NCI-H2029 treated with DMSO at 0.1 percent for 48 hours (cell line): Measurements from ENCODE around the gene ABCG8.
"Not testable (repeated sequence)": the region's sequence is repeated elsewhere in the genome, so short reads cannot be mapped to it uniquely, and the experiment has no call there.

Experiments used
- DNase-seq: peaks from one replicate; lab custom pipeline; 2025; lab: John Stamatoyannopoulos, UW

Gene ABCG8

DNA sequence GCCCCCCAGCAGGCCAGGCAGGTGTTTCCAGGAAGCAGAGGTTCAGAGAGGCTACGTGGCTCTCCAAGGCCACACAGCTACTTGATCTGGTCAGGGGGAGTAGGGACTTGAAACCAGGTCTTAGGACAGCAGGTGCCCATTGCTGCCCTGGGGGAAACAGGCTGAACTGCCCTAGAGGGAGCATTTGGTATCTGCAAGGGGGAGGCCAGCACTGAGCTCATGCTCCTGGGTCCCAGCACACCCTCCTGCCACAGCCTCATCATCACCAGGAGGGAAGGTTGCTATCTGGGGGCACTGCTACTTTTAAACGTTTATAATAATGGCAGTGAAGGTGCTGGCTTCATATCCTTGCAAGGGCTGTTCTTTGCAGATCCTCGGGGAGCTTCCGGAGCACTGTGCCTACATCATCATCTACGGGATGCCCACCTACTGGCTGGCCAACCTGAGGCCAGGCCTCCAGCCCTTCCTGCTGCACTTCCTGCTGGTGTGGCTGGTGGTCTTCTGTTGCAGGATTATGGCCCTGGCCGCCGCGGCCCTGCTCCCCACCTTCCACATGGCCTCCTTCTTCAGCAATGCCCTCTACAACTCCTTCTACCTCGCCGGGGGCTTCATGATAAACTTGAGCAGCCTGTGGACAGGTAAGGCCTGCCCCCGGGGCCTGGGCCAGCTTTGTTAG, 36.1 kb downstream of the ABCG8 start:
- no peak for DNase-seq

DNA sequence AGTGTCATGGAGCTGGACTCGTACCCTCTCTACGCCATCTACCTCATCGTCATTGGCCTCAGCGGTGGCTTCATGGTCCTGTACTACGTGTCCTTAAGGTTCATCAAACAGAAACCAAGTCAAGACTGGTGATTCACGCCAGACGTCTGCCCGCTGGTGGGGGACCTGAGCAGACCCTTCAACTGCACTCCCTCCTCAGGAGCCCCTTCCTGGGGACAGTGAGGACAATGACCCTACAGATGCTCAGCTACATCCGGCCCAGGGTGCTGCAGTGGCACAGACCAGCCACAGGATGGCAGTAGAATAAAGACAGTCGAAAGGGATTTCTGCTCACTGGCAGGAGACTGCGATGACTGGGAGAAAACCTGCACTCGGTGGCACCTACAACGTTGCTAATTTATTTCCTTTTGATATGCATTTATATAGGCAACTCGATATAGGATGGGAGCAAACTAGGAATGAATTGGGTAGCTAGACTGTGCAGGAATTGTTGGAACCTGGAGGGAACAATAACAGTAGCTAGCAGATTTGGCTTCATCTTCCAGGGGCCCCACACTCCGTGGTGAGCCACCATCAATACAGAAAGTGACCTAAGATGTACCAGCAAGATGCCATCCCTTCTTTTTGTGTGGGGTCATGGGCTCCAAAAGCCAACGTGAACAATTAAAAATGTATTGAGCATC, 39.2 kb downstream of the ABCG8 start:
- DNase-seq: peak; percentile 45

DNA sequence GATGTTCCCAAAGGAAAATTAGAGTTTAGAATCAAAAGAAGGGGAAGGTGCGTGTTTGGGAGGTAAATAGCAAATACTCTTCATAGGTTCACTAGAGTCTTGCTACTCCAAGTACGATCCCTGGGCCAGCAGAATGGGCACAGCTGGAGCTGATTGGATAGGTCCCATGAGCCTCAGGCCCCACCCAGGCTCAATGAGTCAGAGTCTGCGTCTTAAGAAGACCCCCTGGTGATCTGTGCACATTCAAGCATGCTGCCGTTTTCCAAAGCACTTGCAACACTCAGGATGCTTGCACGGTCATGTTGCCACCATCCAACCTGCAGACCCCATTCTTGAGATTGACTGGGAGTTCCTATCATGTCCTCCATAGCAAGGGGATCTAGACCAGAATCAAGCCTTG, 40.5 kb downstream of the ABCG8 start:
- DNase-seq: no peak

DNA sequence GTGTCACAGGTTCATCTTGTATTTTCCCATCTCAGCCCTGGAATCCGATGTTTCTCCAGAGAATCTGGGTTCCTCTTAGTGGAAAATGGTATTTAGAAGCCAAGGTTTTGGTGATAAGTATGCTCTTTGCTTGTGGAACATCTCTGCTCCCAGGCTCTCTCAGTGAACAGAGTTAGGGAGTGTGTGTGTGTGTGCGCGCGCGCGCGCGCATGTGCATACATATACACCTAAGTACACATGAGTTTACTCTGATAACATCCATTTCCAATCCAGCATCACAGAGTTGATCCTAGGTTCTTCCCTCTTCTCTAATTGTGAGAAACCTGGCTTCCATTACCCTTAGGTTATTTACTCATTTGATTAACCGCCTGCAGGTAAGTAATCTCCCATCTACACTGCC, 41.7 kb downstream of the ABCG8 start:
- DNase-seq: no peak

DNA sequence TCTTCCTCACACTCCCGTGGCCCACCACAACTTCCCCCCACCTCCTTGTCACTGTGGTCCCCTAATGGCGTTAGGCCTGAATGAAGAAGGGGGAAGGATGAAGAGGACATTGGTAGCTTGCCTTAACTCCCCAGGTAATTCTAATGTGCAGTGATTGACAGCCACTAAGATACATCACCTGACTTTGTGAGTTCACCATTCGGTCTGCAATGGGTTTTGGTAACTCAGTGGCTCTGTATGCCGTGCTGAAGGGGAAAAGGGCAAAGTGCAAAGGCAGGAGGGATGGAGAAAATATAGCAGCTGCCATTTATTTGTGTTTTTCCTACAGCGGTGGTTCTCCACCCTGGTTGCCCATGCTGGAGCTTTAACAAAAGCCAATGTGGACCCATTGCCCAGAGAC, 42.2 kb downstream of the ABCG8 start:
- DNase-seq: no peak

DNA sequence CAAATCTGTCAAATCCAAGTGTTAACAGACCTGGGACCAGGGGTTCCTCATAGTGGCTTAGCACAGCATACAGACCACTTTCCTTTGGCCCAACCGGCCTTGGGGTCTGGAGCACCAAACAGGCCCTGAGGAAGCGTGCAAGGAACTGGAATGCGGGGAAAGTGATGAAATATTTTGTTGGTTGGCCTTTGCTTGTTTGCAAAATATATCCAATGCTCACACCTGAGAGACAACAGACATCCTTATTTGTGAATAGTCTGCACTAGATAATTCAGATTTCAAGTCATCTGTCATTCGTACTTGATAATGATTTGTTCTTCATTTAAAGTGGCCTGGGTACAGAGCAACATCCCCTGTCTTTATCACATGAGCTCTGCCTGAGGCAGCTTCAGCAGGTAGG, 43.5 kb downstream of the ABCG8 start:
- no peak for DNase-seq

DNA sequence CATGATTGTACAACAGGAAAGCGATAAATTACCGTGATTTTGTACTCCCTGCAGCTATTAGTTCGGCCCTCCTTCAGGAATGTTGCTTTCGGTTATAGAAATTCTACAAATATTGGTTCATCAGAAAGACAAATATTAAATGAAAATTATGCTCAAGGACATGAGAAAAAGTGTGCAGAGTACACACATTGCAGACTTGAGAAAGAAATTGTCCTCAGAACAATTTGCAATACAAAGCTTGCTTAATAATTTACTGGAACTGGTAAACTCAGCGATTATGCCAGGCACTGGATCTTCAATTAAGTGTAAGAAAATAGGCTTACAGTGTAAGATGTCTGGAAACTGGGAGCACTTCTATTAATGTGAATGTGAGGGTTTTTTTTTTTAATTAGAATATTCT, 45.9 kb downstream of the ABCG8 start:
- no peak for DNase-seq

DNA sequence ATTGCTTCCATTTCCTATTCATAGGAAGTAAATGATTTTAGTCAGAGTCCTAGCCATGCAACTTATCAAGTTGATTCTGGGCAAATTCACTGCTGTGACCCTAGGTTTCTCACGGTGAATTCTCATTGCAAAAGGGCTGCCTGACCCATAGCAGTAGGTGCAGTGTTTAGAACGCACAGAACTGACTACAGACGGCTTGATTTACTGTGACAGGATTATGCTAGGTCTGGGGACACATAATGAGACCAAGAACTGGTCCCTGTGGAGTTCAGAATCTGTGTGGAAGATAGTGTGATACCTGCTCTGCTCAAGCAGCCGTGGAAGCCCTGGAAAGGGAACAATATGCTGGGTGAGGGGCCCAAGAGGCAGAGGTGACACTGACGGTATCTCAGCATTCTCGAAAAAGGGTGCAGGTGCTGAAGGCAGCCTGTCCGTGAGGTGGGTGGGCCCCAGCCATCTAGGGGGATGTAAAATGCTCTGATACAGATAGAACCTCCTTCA, 46.4 kb downstream of the ABCG8 start:
- DNase-seq: no peak

DNA sequence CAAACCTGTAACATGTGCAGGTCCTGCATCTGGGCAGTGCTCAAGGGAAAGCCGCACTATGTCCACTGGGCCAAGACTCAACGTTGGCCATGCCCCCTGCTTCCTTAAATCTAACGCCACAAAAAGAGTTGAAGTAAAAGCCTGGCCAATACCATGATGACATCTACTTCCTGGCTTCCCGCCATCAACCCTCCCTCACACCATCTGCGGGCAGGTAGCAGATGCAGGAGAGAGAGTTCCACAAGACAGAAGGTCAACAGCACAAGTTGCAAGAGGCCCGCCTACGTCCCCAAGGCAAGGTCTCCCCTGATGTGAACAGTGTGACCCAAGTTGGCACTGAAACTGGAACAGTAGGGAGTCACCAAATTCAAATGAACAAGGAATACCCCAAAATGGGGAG, 48.4 kb downstream of the ABCG8 start:
- DNase-seq: no peak

DNA sequence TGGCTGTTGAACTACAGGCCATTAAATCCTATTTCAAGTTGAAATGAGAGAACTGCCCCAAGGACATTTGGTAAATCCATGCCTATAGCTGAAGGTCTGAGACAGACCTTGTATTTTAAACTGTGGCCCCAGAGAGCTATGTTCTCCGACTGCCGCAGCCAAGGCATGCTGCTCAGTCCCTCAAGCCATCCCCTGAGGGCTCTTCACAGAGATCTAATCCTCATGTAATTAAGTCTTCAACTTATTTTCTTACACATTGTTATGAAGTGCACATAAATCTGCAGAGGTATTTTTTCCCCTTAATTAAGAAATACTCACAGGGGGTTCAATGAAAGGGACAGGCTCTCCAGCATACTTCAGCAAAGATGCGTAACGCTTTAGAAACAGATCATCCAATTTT, 50.6 kb downstream of the ABCG8 start:
- no peak for DNase-seq

DNA sequence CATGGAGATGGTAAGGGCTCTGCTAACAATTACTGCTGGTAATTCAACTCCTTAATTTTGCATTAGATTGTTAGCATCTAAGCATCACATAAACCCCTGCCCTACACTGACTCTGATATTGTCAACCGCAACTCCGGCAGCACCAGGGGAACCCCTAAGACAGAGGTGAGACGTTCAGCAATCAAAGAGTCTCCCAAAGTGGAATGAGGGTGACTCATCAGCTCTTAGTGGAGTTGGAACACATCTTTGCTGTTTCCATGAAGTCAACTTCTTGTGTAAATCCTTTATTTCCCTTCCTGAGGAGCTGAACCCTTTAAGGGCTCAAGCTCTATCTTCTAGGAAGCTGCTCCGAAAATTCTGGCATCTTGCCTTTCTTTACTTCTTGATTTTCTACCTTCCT, 52.1 kb downstream of the ABCG8 start:
- no peak for DNase-seq

DNA sequence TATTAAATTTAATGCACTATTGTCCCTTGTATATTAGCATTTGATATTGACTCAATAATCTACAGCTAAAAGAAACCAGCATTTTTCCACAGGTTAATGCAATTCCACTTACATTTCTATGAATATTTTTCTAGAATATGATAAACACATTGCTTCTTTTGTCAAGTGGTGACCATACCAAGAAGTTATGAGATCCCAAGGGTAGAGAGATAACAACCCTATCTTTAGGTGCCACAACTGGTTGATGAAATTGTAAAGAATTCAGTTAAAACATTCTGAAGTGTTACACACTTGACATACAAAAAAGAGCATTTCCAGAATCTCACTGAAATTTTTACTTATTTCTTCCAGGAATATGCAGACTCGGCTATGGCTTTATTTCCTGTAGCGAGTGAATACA, 56.0 kb downstream of the ABCG8 start:
- no peak for DNase-seq

DNA sequence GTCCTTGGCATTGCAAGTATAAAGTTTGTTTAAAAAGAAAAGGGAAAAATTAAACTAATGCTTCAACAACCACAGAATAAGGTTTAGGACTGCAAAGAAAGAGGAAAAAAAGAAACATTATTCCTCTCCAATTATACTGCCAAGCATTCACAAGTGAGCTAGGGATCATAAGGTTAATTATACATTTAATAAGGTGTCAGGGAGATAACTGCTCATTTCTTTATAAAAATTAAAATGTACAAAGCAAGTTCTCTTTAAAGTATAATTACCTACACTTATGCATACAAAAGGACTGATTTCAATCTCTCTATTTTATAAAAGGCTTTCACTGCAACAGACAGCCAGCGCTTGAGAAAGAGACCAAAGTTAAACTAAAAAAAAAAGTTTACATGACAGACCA, 58.1 kb downstream of the ABCG8 start:
- no peak for DNase-seq

DNA sequence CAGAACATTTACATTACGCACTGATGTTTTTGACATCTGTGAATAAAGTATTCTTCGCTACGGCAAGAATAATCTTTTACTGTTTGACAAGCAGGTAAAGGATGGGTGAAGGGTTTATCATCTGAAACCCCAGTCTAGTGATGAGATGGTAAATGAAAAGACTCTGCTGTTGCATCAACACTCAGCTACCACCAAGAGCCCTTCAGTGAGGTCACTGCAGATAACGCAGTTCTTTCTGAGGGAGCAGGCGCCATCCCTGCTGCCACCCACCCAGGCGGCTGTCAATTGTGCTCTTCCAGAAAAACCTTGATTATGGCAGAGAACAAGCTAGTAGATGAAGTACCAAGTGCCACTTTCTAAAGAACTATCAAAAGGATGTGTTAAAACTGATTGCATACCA, 58.7 kb downstream of the ABCG8 start:
- DNase-seq: no peak

DNA sequence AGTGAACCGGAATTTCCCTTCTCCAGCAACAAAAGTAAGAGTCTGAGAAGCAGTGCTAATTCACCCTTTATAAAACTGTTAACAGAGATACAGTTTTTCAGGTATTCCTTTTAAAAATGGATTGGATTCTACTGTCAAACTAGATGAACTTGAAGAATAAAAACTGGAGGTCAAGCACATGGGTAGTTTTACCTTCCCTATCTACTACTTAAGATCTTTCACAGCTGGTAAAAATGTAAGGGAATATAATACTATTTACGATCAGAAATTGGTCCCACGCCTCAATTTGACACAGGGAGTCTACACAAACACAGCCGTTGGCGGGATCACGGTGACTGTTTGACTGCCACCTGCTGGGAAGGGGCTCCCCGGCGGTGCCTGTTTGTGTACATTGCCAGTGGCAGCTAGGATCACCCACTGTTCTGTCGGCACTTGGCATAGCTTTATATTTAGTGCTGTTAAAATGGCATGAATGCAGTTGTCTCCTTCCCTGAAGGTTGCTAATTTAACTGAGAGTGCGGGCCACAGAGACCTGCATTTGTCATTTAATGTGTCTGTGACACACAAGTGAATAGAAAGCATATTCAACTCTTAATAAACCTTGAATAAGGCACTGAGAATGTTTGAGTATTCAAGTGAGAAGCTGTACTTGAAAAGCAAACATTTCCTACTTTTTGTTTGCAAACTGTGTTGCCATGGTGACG, 59.5 kb downstream of the ABCG8 start:
- no peak for DNase-seq

DNA sequence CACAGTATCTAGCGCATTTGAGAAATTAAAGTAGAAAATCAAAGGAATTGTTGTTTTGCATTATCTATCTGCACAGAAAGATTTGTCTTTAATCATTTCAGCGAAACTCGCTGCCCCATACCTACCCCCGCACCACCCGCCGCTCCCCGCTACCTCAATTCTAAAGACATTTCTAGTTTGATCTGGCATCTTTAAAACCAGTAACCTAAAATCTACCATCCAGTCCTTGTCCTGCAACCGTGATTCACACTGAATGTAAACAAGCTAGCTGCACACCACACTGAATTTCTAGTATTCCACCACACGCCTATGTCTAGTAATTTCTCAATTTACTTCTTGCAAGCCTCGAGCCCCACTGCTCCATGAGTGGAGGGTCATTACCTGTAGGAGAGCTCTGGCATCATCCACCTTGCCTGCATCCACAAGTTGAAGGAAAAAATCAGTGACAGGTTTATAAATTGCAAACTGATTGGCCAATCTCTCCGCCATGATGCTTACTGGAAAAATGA, 60.1 kb downstream of the ABCG8 start:
- no peak for DNase-seq

DNA sequence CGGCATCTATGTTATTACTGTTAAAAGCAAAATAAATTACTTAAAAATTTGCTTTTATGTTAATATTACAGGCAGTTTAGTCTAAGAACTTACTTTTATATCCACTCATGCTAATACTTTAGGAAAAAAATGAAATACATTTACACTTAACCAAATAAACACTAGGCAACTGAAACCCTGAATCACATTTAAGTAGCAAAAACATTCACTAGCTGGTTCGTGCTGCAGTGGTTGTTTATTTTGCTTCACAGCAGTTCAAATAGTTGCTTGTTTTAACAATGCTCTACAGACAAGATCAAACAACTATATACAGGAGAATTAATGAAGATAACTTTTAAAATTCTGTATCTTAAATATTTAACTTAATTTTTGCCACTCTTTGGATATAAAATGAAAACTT, 60.8 kb downstream of the ABCG8 start:
- DNase-seq: no peak

DNA sequence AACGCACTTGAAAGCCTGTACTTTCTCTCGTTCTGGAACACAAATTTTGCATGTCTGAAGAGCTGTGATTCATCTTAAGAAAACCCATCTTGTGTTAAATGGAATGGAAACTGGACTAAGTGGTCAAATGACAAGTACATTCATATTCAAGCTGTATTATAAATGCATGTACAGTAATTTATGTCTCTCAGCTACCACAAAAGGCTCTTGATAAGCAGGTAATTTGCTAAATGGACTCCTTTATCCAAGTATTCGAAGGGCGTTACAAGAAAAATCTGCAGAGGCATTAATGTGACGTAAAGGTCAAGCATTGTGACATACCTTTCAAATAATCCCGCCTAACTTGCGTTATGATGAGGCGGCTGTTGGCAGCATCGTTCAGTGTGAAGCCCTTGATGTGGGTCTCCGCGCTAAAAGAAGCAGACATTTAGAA, 66.6 kb downstream of the ABCG8 start:
- DNase-seq: no peak

DNA sequence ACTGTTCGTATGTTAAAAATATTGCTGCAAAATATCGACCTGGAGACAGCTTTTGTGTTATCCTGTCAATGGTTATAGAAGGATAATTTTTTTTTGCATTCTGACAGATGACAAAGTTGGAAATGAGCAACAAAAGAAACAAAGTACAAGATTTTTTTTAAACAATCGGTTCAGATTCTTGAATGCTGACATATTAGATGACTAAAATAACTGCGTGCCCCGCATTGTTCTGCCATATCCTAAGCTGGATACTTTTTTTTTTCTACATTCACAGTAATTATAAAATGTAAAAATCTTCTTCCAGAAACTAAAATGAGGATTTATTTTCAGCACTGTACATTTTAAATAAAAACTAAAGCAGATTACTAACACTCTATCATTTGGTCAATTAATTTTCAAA, 67.1 kb downstream of the ABCG8 start:
- DNase-seq: no peak

DNA sequence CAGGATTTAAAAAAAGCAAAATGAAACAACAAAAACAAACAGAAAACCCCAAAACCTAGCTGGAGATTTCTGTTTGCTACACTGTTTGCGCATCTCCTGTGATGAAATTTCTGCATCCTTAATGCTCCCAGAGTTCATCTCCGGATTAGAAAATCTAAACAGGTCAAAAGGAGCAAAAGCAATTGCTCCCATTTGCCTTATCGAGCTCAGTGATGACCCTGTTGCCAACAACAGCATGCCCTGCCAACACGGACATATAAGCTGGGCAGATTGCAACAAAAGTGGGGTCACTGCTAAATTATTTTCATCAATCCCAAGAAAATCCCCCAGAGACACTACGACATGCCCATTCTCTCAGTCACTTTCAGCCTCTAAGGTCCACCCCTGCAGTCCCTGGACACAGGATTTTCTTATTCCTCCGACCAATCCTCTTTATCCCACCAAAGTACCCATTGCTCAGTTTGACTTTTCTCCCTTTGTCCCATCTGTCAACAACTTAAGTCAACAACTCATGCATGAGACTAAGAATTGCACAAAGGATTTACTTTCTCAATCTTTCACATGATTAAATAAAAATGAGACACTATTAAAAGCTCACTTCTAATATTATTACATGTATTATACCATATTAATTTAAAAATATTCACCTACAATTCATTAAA, 67.8 kb downstream of the ABCG8 start:
- DNase-seq: no peak

DNA sequence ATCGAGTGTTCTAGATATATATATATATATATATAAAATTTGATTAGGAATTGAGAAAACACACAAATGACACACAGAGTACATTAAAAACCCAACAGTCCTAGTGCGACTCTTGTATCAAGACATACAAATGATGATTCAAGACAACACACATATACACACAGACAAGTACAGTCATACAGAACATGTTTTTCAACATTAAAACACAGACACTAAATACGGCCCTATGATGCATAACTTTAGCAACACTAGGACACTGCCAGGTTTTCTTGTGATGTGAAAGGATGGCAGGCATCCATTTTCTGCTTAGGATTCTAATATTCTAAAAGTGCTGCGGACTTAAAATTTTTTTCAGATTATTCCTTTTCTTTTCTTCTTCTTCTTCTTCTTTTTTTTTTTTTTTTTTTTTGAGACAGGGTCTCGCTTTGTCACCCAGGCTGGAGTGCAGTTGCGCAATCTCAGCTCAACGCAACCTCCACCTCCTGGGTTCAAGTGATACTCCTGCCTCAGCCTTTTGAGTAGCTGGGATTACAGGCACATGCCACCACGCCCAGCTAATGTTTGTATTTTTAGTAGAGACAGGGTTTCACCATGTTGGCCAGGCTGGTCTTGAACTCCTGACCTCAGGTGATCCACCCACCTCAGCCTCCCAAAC, 72.5 kb downstream of the ABCG8 start:
- DNase-seq: not testable (repeated sequence)

DNA sequence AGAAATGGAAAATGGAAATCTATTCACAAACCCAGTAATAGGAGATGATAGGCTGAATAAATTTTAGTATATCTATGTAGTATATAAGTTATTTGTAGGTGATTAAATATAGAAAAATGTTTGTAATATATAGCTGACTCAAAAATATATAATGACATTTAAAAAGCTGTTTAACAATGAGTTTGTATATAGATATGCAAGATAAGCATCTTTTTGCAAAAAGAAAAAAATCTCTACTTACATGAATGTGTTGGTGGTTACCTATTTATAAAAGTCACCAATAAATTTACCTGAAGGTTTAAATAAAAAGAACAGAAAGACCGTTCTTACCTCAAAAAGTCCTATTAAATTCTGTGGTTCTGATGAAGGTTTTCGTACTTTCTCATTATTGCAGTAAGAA, 85.7 kb downstream of the ABCG8 start:
- DNase-seq: no peak
